ENCODE measurements around the gene EPG5. TPM values are rescaled to one million over a fixed set of nuclear protein-coding genes. Genes with fewer than 3 reads are reported as not detected.

Gene EPG5
- total RNA-seq, 2 experiments from 2014 or later, result 15.3 to 19.0 TPM

- no peak for TF ChIP-seq CTCF (IDR thresholded peaks at IDR 0.05)
- Mint-ChIP-seq H3K9me3 (no peaks in the 10 kb centered on the region), H3K27ac (no peak overlapping the region), H3K4me1 (ENCODE audit: low read depth) (peaks cover 4% of the 10 kb centered on the region), H3K36me3 (ENCODE audit: low read depth) (no peaks in the 10 kb centered on the region), H3K4me3 (no peak overlapping the region), H3K27me3 (no peaks in the 10 kb centered on the region)
- intact Hi-C loops (cut with micrococcal nuclease), result no loop called here
- POLR2A ChIA-PET, result interaction anchor here (0.6 to 1.3 kb wide), 2 partner anchors 12 to 68 kb away, joined by 3 to 5 read pairs; no protein-coding TSS in a partner anchor
- CTCF ChIA-PET, result interaction anchor here (2.0 kb wide), 1 partner anchor 92 kb away, joined by 8 read pairs; no protein-coding TSS in a partner anchor
- DNase-seq (no peak), ATAC-seq (no peak)
Observed at GRCh38 chr18:45981821-45982220, 14.7 kb upstream of the EPG5 start.

- Mint-ChIP-seq H3K9me3 (no peaks in the 10 kb centered on the region), H3K27ac (no peak overlapping the region), H3K27me3 (no peaks in the 10 kb centered on the region), H3K36me3 (ENCODE audit: low read depth) (no peaks in the 10 kb centered on the region), H3K4me1 (ENCODE audit: low read depth) (peaks cover 4% of the 10 kb centered on the region), H3K4me3 (no peak overlapping the region)
- TF ChIP-seq CTCF (IDR thresholded peaks at IDR 0.05), result no peak
- ATAC-seq (no peak), DNase-seq (no peak)
- ChIA-PET CTCF (no interaction called here), POLR2A (no interaction called here)
- intact Hi-C loops (cut with micrococcal nuclease), result no loop called here
Observed at GRCh38 chr18:45980229-45980628, 13.1 kb upstream of the EPG5 start.

DNA sequence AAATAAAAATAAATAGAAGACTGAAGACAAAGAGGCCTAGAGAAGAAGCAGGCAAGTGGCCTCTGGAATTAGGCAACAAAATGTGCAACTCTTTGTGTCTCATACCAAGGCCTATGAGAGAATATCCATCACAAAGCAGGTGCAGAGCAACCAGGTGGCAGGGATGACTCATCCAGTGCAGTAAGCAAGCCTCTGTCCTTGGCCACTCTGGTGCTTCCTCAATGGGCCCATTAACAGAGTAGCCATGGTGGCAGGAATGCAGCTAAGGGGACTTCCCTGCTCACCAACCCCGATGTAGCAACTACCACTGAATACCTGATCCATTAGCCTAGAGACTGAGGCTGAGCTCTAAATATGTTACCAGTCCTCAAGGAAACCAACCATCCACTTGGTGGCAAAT lies 11.0 kb upstream of the EPG5 start:
- ATAC-seq, result no peak
- Mint-ChIP-seq H3K9me3 (no peaks in the 10 kb centered on the region), H3K4me3 (no peak overlapping the region), H3K27me3 (no peaks in the 10 kb centered on the region), H3K27ac (no peak overlapping the region), H3K4me1 (ENCODE audit: low read depth) (peaks cover 7% of the 10 kb centered on the region), H3K36me3 (ENCODE audit: low read depth) (no peaks in the 10 kb centered on the region)
- ChIA-PET POLR2A (no interaction called here), CTCF (interaction anchor here (0.8 to 1.7 kb wide), 2 partner anchors 10 to 95 kb away, joined by 4 to 11 read pairs; no protein-coding TSS in a partner anchor)
- no peak for DNase-seq
- no peak for TF ChIP-seq CTCF (IDR thresholded peaks at IDR 0.05)
- intact Hi-C loops (cut with micrococcal nuclease), result no loop called here

DNA sequence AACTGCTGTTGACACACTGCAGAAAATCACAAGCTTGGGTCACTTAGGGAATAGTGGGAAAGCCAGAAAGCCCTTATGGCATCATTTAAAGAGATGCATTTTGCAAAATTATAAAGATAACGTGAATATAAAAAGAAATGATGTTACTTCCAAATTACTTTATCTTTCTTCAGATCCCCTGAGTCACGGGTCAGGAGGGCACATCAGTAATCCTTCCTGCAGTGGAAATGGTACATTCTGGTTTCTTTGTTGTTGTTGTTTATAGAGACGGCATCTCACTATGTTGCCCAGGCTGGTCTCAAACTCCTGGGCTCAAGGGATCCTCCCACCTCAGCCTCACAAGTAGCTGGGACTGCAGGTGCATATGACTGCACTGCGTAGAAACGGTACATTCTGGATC lies 9.8 kb upstream of the EPG5 start:
- H3K9me3 Mint-ChIP-seq, result no peaks in the 10 kb centered on the region
- intact Hi-C loops (cut with micrococcal nuclease), result no loop called here
- no peak for TF ChIP-seq CTCF (IDR thresholded peaks at IDR 0.05)
- ATAC-seq, result no peak
- ChIA-PET CTCF (interaction anchor here (1.0 to 3.7 kb wide), 2 partner anchors 54 to 97 kb away, joined by 3 to 42 read pairs; no protein-coding TSS in a partner anchor), POLR2A (interaction anchor here (0.6 kb wide), 1 partner anchor 95 kb away, joined by 3 read pairs; the partner anchor contains the start of gene PSTPIP2)
- DNase-seq, result no peak
- H3K4me1 Mint-ChIP-seq (ENCODE audit: low read depth), result peaks cover 9% of the 10 kb centered on the region
- no peak overlapping the region for H3K4me3 Mint-ChIP-seq
- H3K27ac Mint-ChIP-seq, result no peak overlapping the region
- H3K36me3 Mint-ChIP-seq (ENCODE audit: low read depth), result no peaks in the 10 kb centered on the region
- no peaks in the 10 kb centered on the region for H3K27me3 Mint-ChIP-seq

DNA sequence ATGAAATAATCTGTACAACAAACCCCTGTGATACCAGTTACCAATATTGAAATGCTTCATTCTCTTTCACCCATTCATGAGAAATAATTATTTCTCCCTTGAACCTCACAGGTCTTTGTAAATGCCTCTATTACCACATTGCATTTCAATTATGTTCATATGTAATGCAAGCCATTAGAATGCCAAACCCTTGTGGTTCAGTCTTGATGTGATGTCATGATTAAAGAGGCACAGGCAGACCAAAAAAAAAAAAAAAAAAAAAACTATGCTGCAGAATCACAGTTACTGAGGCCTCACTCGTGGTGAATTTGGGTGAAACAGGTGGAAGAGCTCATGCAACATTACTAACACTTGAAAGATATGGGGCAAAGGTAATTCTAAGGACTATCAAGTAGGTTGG lies 9.4 kb upstream of the EPG5 start:
- DNase-seq, result no peak
- no peaks in the 10 kb centered on the region for H3K9me3 Mint-ChIP-seq
- no peaks in the 10 kb centered on the region for H3K36me3 Mint-ChIP-seq (ENCODE audit: low read depth)
- ATAC-seq, result no peak
- intact Hi-C loops (cut with micrococcal nuclease), result no loop called here
- H3K27me3 Mint-ChIP-seq, result no peaks in the 10 kb centered on the region
- no peak overlapping the region for H3K27ac Mint-ChIP-seq
- H3K4me3 Mint-ChIP-seq, result no peak overlapping the region
- ChIA-PET CTCF (interaction anchor here (1.0 to 3.7 kb wide), 2 partner anchors 54 to 97 kb away, joined by 3 to 42 read pairs; no protein-coding TSS in a partner anchor), POLR2A (no interaction called here)
- peaks cover 9% of the 10 kb centered on the region for H3K4me1 Mint-ChIP-seq (ENCODE audit: low read depth)
- TF ChIP-seq CTCF (IDR thresholded peaks at IDR 0.05), result no peak

All from activated CD8-positive, alpha-beta T cell treated with anti-CD3 and anti-CD28 coated beads for 36 hours (primary cell).